Astrocyte of the hippocampus (primary cell): ENCODE data around the gene MMP25.
A peak's percentile ranks its signal among the peaks of the same experiment; 100 is the strongest.

Experiments
- DNase-seq: peaks from one replicate; pipeline ENCODE4 v3.0.0; 2011; ENCODE audit warnings: low read depth, low spot score

MMP25 gene

GRCh38 chr16:3045758-3046640 lies at the start of gene MMP25:
Gene MMP25 (plus strand): TSS chr16:3046561. CDS start chr16:3046918, 357 bp downstream.
- DNase-seq: peak; percentile 20

- no peak for DNase-seq
These were observed 46.4 kb upstream of the MMP25 start for GRCh38 chr16:2999929-3000328.

- DNase-seq: no peak
These were observed 45.8 kb upstream of the MMP25 start for GRCh38 chr16:3000540-3000939.

GRCh38 chr16:3001316-3001715 lies 45.0 kb upstream of the MMP25 start:
- DNase-seq: no peak

- peak; percentile 99 for DNase-seq
These were observed 42.6 kb upstream of the MMP25 start for GRCh38 chr16:3003582-3004270.

GRCh38 chr16:3004319-3004718 lies 42.0 kb upstream of the MMP25 start:
- no peak for DNase-seq

GRCh38 chr16:3004781-3005284 lies 41.5 kb upstream of the MMP25 start:
- no peak for DNase-seq

- DNase-seq: no peak
These were observed 39.1 kb upstream of the MMP25 start for GRCh38 chr16:3007059-3007956.

GRCh38 chr16:3007957-3008689 lies 38.2 kb upstream of the MMP25 start:
- no peak for DNase-seq

- no peak for DNase-seq
These were observed 37.7 kb upstream of the MMP25 start for GRCh38 chr16:3008690-3009037.

- peak; percentile 51 for DNase-seq
These were observed 36.6 kb upstream of the MMP25 start for GRCh38 chr16:3009568-3010390.

- no peak for DNase-seq
These were observed 35.9 kb upstream of the MMP25 start for GRCh38 chr16:3010510-3010909.

GRCh38 chr16:3012246-3012645 lies 34.1 kb upstream of the MMP25 start:
- no peak for DNase-seq

GRCh38 chr16:3012828-3013420 lies 33.4 kb upstream of the MMP25 start, which contains the start of gene CLDN9:
Gene CLDN9 (plus strand): TSS chr16:3012923. CDS start chr16:3013363, 440 bp downstream.
- DNase-seq: no peak

- DNase-seq: no peak
These were observed 32.8 kb upstream of the MMP25 start for GRCh38 chr16:3013491-3013951.

GRCh38 chr16:3013998-3014690 lies 32.2 kb upstream of the MMP25 start:
- no peak for DNase-seq

- no peak for DNase-seq
These were observed 31.4 kb upstream of the MMP25 start for GRCh38 chr16:3014971-3015370.

- no peak for DNase-seq
These were observed 30.4 kb upstream of the MMP25 start for GRCh38 chr16:3015865-3016521.
